K562 (cell line): ENCODE measurements around the gene PHF3. TPM values are rescaled to one million over a fixed set of nuclear protein-coding genes. Genes with fewer than 3 reads are reported as not detected.

Experiments
- CBFB ChIP-seq: sonication (generic); formaldehyde crosslinking; IDR thresholded peaks from 2 replicates; pipeline ENCODE4 v1.4.0; 2020; ENCODE audit warnings: mild to moderate bottlenecking, missing genetic modification reagents
- CXXC5 ChIP-seq: fragments of 250-450 bp; sonication (Bioruptor Pico); IDR thresholded peaks from 2 replicates; pipeline ENCODE4 v1.8.0; 2022; ENCODE audit warnings: inconsistent platforms, mild to moderate bottlenecking, moderate library complexity
- FOXP1 ChIP-seq: sonication (generic); formaldehyde crosslinking; IDR thresholded peaks from 2 replicates; pipeline ENCODE4 v1.8.0; 2022; ENCODE audit warnings: mild to moderate bottlenecking, missing genetic modification reagents
- MAFK ChIP-seq: IDR thresholded peaks from 2 replicates; pipeline ENCODE4 v1.6.1; 2011; ENCODE audit warnings: low read length, improper control_type of control experiment
- MBD2 ChIP-seq: sonication (generic); IDR thresholded peaks from 2 replicates; pipeline ENCODE4 v1.6.1; 2016; ENCODE audit warnings: low read depth, borderline replicate concordance
- NCOA6 ChIP-seq: fragments of 450-650 bp; IDR thresholded peaks from 2 replicates; pipeline ENCODE4 v1.6.1; 2017; ENCODE audit warnings: mild to moderate bottlenecking
- NONO ChIP-seq, 2 experiments: fragments of 200-400 bp in 1 of 2; fragments of 450-650 bp in 1 of 2; formaldehyde crosslinking in 1 of 2; IDR thresholded peaks; 2 replicates each; pipeline ENCODE4 v1.6.1; 2017; ENCODE audit warnings: low read depth in 2 of 2, mild to moderate bottlenecking in 2 of 2, moderate library complexity in 2 of 2, low read length in 1 of 2
- RAD51 ChIP-seq: fragments of 450-650 bp; IDR thresholded peaks from 2 replicates; pipeline ENCODE4 v1.7.1; 2016; ENCODE audit warnings: low read depth, mild to moderate bottlenecking, borderline replicate concordance
- RB1 ChIP-seq: fragments of 450-650 bp; IDR thresholded peaks from 2 replicates; pipeline ENCODE4 v1.6.1; 2017; ENCODE audit warnings: low read depth, mild to moderate bottlenecking
- SMARCC2 ChIP-seq: fragments of 450-650 bp; IDR thresholded peaks from 2 replicates; pipeline ENCODE4 v1.6.1; 2017; ENCODE audit warnings: antibody characterized with exemption, moderate library complexity, mild to moderate bottlenecking, low read depth
- SOX6 ChIP-seq: fragments of 450-650 bp; IDR thresholded peaks from 2 replicates; pipeline ENCODE4 v1.6.1; 2014; ENCODE audit warnings: mild to moderate bottlenecking
- SRSF7 ChIP-seq: fragments of 200-400 bp; formaldehyde crosslinking; optimal IDR thresholded peaks from 2 replicates; pipeline ENCODE3; 2017; ENCODE audit warnings: mild to moderate bottlenecking, low read depth, low read length
- STAT5A ChIP-seq: IDR thresholded peaks from 2 replicates; pipeline ENCODE4 v1.6.1; 2012; ENCODE audit warnings: low read length, inconsistent platforms, borderline replicate concordance
- TBP ChIP-seq: optimal IDR thresholded peaks from 2 replicates; pipeline ENCODE3; 2011; ENCODE audit warnings: low read depth, low read length, improper control_type of control experiment
- THRB ChIP-seq: fragments of 450-650 bp; formaldehyde crosslinking; conservative IDR thresholded peaks from 2 replicates; pipeline ENCODE4 v1.4.0; 2022; ENCODE audit warnings: mild to moderate bottlenecking, missing genetic modification characterization
- ZNF24 ChIP-seq: fragments of 450-650 bp; IDR thresholded peaks from 2 replicates; pipeline ENCODE4 v1.6.1; 2016
- ZSCAN32 ChIP-seq: fragments of 450-650 bp; formaldehyde crosslinking; IDR thresholded peaks from 2 replicates; pipeline ENCODE4 v1.4.0; 2020; ENCODE audit warnings: mild to moderate bottlenecking, moderate library complexity
- polyA plus RNA-seq, 8 experiments: library from polyadenylated mRNA; depleted of rRNA in 4 of 8; stranded (reverse) in 5 of 8; unstranded in 3 of 8; fragments of >200 nt; fragmentation: Nextera tagmentation in 2 of 8; fragmentation: Illumina TruSeq in 1 of 8; extraction: Ambion mirVana in 2 of 8; extraction: Trizol in 1 of 8; gene quantifications; 2 replicates each; pipeline versions ENCODE4 v1.2.1 to v1.2.3, GENCODE V29; 2011 to 2014; ENCODE audit warnings: inconsistent platforms in 1 of 8, missing spikeins in 1 of 8
- total RNA-seq, 7 experiments: library from RNA; depleted of rRNA in 6 of 7; stranded (reverse); fragments of >200 nt in 6 of 7; fragmentation: Illumina TruSeq in 2 of 7; extraction: Trizol in 2 of 7; gene quantifications; 2 replicates each; pipeline versions ENCODE4 v1.2.1 to v1.2.3, GENCODE V29; 2011 to 2021; ENCODE audit warnings: low replicate concordance in 1 of 7
- TF ChIP-seq, protein P1 (sequence below): fragments of 450-650 bp; formaldehyde crosslinking; IDR thresholded peaks from 2 replicates; pipeline ENCODE4 v1.4.0; 2020; ENCODE audit warnings: mild to moderate bottlenecking, moderate library complexity
- TF ChIP-seq, protein P2 (sequence below): fragments of 250-450 bp; sonication (Bioruptor Pico); IDR thresholded peaks from 2 replicates; pipeline ENCODE4 v1.5.0; 2020; ENCODE audit warnings: mild to moderate bottlenecking
- TF ChIP-seq, protein P3 (sequence below), 2 experiments: fragments of 450-650 bp; IDR thresholded peaks; 2 replicates each; pipeline ENCODE4 v1.6.1; 2018; ENCODE audit warnings: mild to moderate bottlenecking in 2 of 2, low read depth in 1 of 2; ENCODE audit not compliant: partially characterized antibody in 2 of 2

The PHF3 gene
- total and polyA plus RNA-seq, 9 of the 15 experiments (the other 6 are each of a cell fraction or from before 2014, with no cell fraction given) = 8.1 to 51.2 (median 30.9) TPM

DNA sequence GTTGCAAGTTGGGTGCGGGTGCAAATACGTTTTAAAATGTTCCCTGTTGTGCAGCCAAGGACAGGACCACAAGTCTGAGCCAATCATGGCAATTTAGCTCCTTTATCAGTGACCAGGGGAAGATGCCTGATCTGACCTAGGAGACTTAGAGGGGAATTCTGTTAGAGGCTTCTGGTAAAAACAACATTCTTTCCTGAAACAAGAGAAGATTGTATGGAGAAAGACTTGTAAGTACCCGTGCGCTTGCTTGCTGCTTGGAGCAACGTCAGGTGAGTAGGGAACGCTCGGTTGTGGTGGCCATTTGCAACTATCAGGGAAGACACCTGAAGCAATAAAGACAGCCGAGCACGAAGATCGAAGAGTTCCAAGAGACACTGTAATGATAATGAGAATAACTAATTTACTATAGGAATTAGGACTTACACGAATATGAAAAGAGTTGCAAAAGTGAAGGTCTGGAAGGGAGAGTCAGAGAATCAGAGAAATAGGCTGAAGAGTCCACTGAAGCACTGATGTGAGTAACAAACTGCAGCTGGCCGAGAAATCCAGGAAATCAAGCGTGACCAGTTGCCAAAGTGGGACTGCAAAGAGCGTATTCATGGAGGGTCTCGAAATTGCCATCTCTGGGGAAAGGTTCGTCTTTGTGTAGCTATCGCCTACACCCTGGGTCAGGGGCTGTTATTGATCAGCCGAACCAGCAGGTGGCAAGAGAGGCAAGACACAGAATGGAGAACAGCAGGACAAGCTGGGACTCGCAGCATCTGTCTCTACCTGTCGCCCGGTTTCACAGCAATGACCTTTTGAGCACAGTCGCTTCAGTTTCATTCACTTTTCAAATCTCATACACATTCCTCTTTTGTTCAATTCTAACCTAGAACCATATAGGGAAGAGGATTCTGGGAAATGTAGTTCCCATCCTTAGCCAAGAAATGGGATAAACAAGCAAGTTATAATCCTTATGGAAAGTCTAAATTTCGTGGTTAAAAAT, 37.3 kb upstream of the PHF3 start (continued):
- TF ChIP-seq TBP (no peak), NCOA6 (no peak), RB1 (0 out of 2 replicates have a peak, but pooled peaks have one; percentile 19), FOXP1 (CRISPR knock-in tag) (no peak), THRB (CRISPR knock-in tag) (no peak), ZSCAN32 (CRISPR knock-in tag) (no peak), RAD51 (0 out of 2 replicates have a peak, but pooled peaks have one; percentile 22), ZNF24 (peak; percentile 33; the same call in 1 of the 2 replicates), SRSF7 (no peak), CXXC5 (CRISPR knock-in tag) (no peak), STAT5A (no peak), NONO (IDR thresholded peaks at IDR 0.05; ENCODE audit: low read depth in 2 of 2, low read length in 1 of 2) (no peak), CBFB (CRISPR knock-in tag) (0 out of 2 replicates have a peak, but pooled peaks have one; percentile 29), MBD2 (no peak), MAFK (0 out of 2 replicates have a peak, but pooled peaks have one; percentile 26), SOX6 (peak; percentile 31; the same call in 1 of the 2 replicates), SMARCC2 (no peak)
- TF ChIP-seq, protein P1, sequence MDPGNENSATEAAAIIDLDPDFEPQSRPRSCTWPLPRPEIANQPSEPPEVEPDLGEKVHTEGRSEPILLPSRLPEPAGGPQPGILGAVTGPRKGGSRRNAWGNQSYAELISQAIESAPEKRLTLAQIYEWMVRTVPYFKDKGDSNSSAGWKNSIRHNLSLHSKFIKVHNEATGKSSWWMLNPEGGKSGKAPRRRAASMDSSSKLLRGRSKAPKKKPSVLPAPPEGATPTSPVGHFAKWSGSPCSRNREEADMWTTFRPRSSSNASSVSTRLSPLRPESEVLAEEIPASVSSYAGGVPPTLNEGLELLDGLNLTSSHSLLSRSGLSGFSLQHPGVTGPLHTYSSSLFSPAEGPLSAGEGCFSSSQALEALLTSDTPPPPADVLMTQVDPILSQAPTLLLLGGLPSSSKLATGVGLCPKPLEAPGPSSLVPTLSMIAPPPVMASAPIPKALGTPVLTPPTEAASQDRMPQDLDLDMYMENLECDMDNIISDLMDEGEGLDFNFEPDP = no peak
- TF ChIP-seq, protein P2, sequence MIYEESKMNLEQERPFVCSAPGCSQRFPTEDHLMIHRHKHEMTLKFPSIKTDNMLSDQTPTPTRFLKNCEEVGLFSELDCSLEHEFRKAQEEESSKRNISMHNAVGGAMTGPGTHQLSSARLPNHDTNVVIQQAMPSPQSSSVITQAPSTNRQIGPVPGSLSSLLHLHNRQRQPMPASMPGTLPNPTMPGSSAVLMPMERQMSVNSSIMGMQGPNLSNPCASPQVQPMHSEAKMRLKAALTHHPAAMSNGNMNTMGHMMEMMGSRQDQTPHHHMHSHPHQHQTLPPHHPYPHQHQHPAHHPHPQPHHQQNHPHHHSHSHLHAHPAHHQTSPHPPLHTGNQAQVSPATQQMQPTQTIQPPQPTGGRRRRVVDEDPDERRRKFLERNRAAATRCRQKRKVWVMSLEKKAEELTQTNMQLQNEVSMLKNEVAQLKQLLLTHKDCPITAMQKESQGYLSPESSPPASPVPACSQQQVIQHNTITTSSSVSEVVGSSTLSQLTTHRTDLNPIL (CRISPR knock-in tag) = no peak
- TF ChIP-seq, protein P3, sequence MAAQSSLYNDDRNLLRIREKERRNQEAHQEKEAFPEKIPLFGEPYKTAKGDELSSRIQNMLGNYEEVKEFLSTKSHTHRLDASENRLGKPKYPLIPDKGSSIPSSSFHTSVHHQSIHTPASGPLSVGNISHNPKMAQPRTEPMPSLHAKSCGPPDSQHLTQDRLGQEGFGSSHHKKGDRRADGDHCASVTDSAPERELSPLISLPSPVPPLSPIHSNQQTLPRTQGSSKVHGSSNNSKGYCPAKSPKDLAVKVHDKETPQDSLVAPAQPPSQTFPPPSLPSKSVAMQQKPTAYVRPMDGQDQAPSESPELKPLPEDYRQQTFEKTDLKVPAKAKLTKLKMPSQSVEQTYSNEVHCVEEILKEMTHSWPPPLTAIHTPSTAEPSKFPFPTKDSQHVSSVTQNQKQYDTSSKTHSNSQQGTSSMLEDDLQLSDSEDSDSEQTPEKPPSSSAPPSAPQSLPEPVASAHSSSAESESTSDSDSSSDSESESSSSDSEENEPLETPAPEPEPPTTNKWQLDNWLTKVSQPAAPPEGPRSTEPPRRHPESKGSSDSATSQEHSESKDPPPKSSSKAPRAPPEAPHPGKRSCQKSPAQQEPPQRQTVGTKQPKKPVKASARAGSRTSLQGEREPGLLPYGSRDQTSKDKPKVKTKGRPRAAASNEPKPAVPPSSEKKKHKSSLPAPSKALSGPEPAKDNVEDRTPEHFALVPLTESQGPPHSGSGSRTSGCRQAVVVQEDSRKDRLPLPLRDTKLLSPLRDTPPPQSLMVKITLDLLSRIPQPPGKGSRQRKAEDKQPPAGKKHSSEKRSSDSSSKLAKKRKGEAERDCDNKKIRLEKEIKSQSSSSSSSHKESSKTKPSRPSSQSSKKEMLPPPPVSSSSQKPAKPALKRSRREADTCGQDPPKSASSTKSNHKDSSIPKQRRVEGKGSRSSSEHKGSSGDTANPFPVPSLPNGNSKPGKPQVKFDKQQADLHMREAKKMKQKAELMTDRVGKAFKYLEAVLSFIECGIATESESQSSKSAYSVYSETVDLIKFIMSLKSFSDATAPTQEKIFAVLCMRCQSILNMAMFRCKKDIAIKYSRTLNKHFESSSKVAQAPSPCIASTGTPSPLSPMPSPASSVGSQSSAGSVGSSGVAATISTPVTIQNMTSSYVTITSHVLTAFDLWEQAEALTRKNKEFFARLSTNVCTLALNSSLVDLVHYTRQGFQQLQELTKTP (IDR thresholded peaks at IDR 0.05; ENCODE audit: low read depth in 1 of 2, partially characterized antibody in 2 of 2) = peak in 1 of 2 experiments; percentile 80
